GM12875 (cell line): ENCODE measurements around the gene ACTL8.

Experiments used
- H3K4me3 ChIP-seq: one replicate; pipeline ENCODE4 v1.5.1; 2011; ENCODE audit warnings: low read depth, low read length, control low read depth
- TF ChIP-seq, protein P1 (sequence below): IDR thresholded peaks from 2 replicates; pipeline ENCODE4 v1.5.1; 2011; ENCODE audit warnings: low read depth, mild to moderate bottlenecking, control low read depth, inconsistent platforms, low read length, moderate library complexity, borderline replicate concordance; ENCODE audit not compliant: insufficient read depth

Gene ACTL8

DNA sequence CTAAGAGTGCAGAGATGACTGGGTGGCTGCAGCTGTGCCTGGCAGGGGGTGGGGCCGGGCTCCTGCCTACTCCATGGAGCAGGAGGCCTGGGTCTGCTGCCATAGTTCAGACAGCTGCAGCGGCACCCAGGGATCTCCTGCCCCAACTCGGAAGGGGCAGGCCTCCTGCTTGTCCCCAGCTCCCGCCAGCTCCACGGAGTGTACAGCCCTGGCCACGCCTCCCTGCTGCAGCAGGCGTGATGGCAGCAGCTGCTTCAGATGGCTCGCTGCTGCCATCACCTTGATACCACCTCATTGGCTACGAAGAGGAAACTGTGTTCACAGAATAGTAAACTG, 35.9 kb downstream of the ACTL8 start:
- TF ChIP-seq, protein P1, sequence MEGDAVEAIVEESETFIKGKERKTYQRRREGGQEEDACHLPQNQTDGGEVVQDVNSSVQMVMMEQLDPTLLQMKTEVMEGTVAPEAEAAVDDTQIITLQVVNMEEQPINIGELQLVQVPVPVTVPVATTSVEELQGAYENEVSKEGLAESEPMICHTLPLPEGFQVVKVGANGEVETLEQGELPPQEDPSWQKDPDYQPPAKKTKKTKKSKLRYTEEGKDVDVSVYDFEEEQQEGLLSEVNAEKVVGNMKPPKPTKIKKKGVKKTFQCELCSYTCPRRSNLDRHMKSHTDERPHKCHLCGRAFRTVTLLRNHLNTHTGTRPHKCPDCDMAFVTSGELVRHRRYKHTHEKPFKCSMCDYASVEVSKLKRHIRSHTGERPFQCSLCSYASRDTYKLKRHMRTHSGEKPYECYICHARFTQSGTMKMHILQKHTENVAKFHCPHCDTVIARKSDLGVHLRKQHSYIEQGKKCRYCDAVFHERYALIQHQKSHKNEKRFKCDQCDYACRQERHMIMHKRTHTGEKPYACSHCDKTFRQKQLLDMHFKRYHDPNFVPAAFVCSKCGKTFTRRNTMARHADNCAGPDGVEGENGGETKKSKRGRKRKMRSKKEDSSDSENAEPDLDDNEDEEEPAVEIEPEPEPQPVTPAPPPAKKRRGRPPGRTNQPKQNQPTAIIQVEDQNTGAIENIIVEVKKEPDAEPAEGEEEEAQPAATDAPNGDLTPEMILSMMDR: no peak
- no peak overlapping the region for H3K4me3 ChIP-seq

DNA sequence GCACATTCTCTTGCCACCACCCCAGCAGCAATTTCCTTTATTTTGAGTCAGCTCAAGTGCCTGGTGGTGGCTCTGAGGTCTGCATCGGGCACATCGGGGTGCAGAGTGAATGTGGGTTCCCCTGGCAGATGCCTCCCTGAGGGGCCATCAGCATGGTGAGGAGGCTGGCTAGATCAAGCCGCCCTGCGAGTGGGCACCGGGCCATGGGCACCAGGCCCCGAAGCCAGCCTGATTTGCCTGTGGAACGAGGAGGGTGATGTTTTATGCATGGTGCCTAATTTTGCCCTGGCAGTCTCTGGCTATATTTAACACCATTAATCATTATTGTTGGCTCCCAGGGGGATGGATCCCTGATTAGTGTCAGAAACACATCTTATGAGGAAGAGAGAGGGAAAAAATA, 36.3 kb downstream of the ACTL8 start:
- no peak overlapping the region for H3K4me3 ChIP-seq
- TF ChIP-seq, protein P1: no peak

DNA sequence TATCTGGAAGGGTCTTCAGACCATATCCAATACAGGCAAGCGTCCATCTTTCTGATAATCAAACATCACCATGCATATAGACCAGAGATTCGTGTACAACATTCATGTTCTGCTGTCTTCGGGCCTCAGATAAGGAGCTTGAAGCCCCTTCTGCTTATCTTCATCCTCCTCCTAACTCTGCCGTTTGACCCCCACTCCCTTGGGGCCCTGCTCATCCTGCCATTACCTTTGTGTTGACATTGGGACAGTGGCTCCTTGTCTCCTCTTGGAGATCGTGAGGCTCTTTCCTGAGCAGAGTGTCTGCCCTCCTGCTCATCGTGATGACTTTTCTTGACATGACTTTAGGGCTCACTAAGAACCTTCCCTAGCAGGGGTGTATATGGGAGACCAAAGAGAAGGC, 37.3 kb downstream of the ACTL8 start:
- TF ChIP-seq, protein P1: no peak
- H3K4me3 ChIP-seq: no peak overlapping the region

- H3K4me3 ChIP-seq: no peak overlapping the region
Observed at GRCh38 chr1:17795081-17795809, 40.1 kb downstream of the ACTL8 start.

DNA sequence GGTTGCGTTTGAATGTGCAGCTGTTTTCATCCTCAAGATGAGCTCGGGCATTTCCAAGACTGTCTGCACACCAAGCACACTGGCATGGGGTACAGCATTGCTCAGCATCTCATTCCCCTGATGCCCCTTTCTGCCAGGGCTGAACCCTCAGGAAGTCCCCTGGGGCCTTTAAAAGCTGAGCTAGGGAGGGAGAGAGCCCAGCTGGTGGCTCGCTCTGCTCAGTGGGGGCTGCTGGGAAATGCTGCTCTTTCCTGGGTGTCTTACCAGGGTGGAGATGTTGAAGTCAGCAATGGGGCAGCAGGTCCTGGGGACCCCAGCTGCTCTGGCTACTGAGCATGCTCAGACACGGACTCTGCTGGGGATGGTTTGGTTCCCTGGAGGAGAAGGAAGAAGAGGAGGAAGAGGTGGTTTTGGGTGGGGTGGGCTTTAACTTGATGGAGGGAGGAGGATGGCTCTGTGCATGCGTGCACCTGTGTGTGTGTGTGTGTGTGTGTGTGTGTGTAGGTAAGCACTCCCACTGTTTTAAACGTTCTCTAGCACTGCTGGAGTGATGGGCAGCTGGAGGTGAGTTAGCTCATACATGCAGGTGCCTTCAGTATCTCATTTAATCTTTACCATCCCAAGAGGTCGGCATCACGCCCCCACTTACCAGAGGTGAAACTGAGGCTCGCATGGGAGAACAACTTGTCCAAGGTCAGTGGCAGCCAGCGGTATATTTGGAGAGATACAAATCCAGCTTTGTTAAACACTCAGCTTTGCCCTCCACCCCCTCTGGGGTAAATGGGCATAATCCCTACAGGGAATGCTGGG, 40.9 kb downstream of the ACTL8 start:
- no peak overlapping the region for H3K4me3 ChIP-seq
- TF ChIP-seq, protein P1: no peak

More at GRCh38 chr1:17795081-17795809, 40.1 kb downstream of the ACTL8 start:
- TF ChIP-seq, protein P1: no peak

DNA sequence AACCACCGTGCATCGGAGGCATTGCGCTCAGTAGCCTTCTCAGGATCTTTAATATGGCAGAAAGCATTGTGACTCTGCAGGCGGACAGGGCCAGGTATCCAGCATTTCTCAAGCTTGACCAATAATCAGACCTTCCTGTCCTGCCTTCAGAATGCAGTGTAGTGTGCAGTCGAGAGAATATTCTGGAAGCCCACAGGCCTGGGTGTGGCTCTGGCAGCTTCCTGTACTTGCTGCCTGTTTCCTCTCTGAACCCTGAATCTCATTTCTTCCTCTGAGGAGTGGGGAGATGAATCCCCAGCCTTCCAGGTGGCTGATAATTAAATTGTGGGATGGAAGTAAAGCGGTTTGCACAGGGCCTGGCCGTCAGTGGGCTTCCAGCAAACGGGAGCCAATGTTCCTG, 42.3 kb downstream of the ACTL8 start:
- no peak overlapping the region for H3K4me3 ChIP-seq
- TF ChIP-seq, protein P1: no peak

DNA sequence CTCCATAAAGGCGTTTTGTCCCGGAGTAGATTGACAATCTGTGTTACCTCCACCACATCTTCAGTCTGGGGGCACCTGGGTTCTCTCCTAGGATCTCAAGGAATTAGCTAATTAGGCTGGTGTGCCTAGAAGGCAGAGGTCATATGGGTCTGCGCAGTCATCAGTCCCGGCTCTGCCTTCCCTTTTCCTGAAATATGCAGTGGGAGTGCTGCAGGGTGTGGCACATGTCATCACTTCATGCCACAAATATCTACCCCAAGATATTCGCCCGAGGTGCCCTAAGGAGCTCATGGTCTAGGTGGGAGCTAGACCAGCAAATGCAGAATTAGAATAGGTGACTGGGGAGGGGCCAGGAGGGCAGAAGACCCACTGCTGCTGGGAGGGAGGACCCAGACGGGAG, 42.9 kb downstream of the ACTL8 start:
- no peak overlapping the region for H3K4me3 ChIP-seq
- TF ChIP-seq, protein P1: no peak
